Liver (tissue), 9 donors: Measurements from ENCODE around the gene ZMYND11. TPM values are rescaled to one million over a fixed set of nuclear protein-coding genes. Genes with fewer than 3 reads are reported as not detected.

Experiments used
- DNase-seq: peaks from one replicate; pipeline ENCODE4 v3.0.0-alpha.2; 2017; ENCODE audit warnings: low spot score
- H3K27ac ChIP-seq, 2 donors: one replicate each; pipeline ENCODE4 v1.7.0; 2013; ENCODE audit warnings: inconsistent platforms in 2 of 2, low read length in 2 of 2, control low read depth in 1 of 2, low read depth in 1 of 2, mild to moderate bottlenecking in 1 of 2
- H3K27me3 ChIP-seq, 4 donors: one replicate each; pipeline versions ENCODE4 v1.6.1 to v1.7.0; 2013; ENCODE audit warnings: low read length in 3 of 4, inconsistent platforms in 1 of 4, mild to moderate bottlenecking in 1 of 4, moderate library complexity in 1 of 4; ENCODE audit not compliant: control insufficient read depth in 4 of 4, insufficient read depth in 4 of 4
- H3K36me3 ChIP-seq, 4 donors: one replicate each; pipeline versions ENCODE4 v1.6.1 to v1.7.0; 2013; ENCODE audit warnings: low read length in 3 of 4, mild to moderate bottlenecking in 3 of 4, low read depth in 1 of 4, moderate library complexity in 1 of 4; ENCODE audit not compliant: control insufficient read depth in 4 of 4, insufficient read depth in 3 of 4
- H3K4me1 ChIP-seq, 4 donors: one replicate each; pipeline versions ENCODE4 v1.6.1 to v1.7.0; 2013; ENCODE audit warnings: low read length in 3 of 4, mild to moderate bottlenecking in 3 of 4, moderate library complexity in 1 of 4; ENCODE audit not compliant: control insufficient read depth in 4 of 4, insufficient read depth in 4 of 4
- H3K4me3 ChIP-seq, 3 donors: one replicate each; pipeline versions ENCODE4 v1.6.1 to v1.7.0; 2013; ENCODE audit warnings: low read length in 3 of 3, control low read depth in 1 of 3, low read depth in 1 of 3, mild to moderate bottlenecking in 1 of 3
- H3K9ac ChIP-seq, 2 donors: one replicate each; pipeline ENCODE4 v1.7.0; 2013; ENCODE audit warnings: low read length in 2 of 2, mild to moderate bottlenecking in 2 of 2, moderate library complexity in 2 of 2, control low read depth in 1 of 2, low read depth in 1 of 2
- H3K9me3 ChIP-seq, 4 donors: one replicate each; pipeline versions ENCODE4 v1.6.1 to v1.7.0; 2013; ENCODE audit warnings: low read length in 3 of 4; ENCODE audit not compliant: control insufficient read depth in 4 of 4
- ATF3 ChIP-seq: IDR thresholded peaks from 2 replicates; pipeline ENCODE4 v1.6.1; 2016; ENCODE audit warnings: antibody characterized with exemption
- CTCF ChIP-seq: fragments of 150-350 bp; IDR thresholded peaks from 2 replicates; pipeline ENCODE4 v1.5.1; 2017; ENCODE audit warnings: improper control_type of control experiment, low read depth, low read length; ENCODE audit not compliant: missing input control
- EGR1 ChIP-seq, 2 donors: IDR thresholded peaks; 2 replicates each; pipeline ENCODE4 v1.6.1; 2016 to 2018; ENCODE audit warnings: antibody characterized with exemption in 2 of 2, low read depth in 2 of 2
- FOXA1 ChIP-seq: IDR thresholded peaks from 2 replicates; pipeline ENCODE4 v1.6.1; 2016; ENCODE audit warnings: antibody characterized with exemption
- FOXA2 ChIP-seq: IDR thresholded peaks from 2 replicates; pipeline ENCODE4 v1.6.1; 2016; ENCODE audit warnings: antibody characterized with exemption
- GABPA ChIP-seq, 2 donors: IDR thresholded peaks in 1 of 2; conservative IDR thresholded peaks in 1 of 2; 2 replicates each; pipeline ENCODE4 v1.6.1; 2016; ENCODE audit warnings: antibody characterized with exemption in 2 of 2, mild to moderate bottlenecking in 1 of 2, moderate library complexity in 1 of 2
- HNF4A ChIP-seq, 2 donors: conservative IDR thresholded peaks; 2 replicates each; pipeline ENCODE4 v1.6.1; 2016; ENCODE audit warnings: antibody characterized with exemption in 2 of 2, mild to moderate bottlenecking in 2 of 2
- HNF4G ChIP-seq: IDR thresholded peaks from 2 replicates; pipeline ENCODE4 v1.6.1; 2016; ENCODE audit warnings: antibody characterized with exemption
- JUND ChIP-seq, 2 donors: IDR thresholded peaks; 2 replicates each; pipeline ENCODE4 v1.6.1; 2016; ENCODE audit warnings: antibody characterized with exemption in 2 of 2
- MAX ChIP-seq: IDR thresholded peaks from 2 replicates; pipeline ENCODE4 v1.6.1; 2016; ENCODE audit warnings: antibody characterized with exemption
- NR2F2 ChIP-seq: IDR thresholded peaks from 2 replicates; pipeline ENCODE4 v1.6.1; 2016; ENCODE audit warnings: antibody characterized with exemption
- RAD21 ChIP-seq, 2 donors: IDR thresholded peaks; 2 replicates each; pipeline ENCODE4 v1.6.1; 2016; ENCODE audit warnings: antibody characterized with exemption in 2 of 2, mild to moderate bottlenecking in 2 of 2
- REST ChIP-seq: IDR thresholded peaks from 2 replicates; pipeline ENCODE4 v1.6.1; 2016; ENCODE audit warnings: antibody characterized with exemption, mild to moderate bottlenecking
- RXRA ChIP-seq, 2 donors: IDR thresholded peaks; 2 replicates each; pipeline ENCODE4 v1.6.1; 2017 to 2018; ENCODE audit warnings: antibody characterized with exemption in 2 of 2, mild to moderate bottlenecking in 1 of 2
- SP1 ChIP-seq: IDR thresholded peaks from 2 replicates; pipeline ENCODE4 v1.6.1; 2018; ENCODE audit warnings: antibody characterized with exemption, mild to moderate bottlenecking
- TAF1 ChIP-seq: conservative IDR thresholded peaks from 2 replicates; pipeline ENCODE4 v1.6.1; 2016; ENCODE audit warnings: antibody characterized with exemption, mild to moderate bottlenecking
- YY1 ChIP-seq: IDR thresholded peaks from 2 replicates; pipeline ENCODE4 v1.6.1; 2016; ENCODE audit warnings: antibody characterized with exemption, mild to moderate bottlenecking
- ZBTB33 ChIP-seq: IDR thresholded peaks from 2 replicates; pipeline ENCODE4 v1.6.1; 2016; ENCODE audit warnings: antibody characterized with exemption
- WGBS: extraction: QIAGEN DNeasy Blood & Tissue Kit; methylation state at CpG from one replicate; pipeline ENCODE4 v1.1.7; 2013; 5-methylcytosine and 5-hydroxymethylcytosine counted together
- polyA plus RNA-seq, 2 donors: library from polyadenylated mRNA; stranded (reverse) in 1 of 2; unstranded in 1 of 2; fragments of 200-250 nt in 1 of 2; fragments of >200 nt in 1 of 2; fragmentation: Nextera tagmentation in 1 of 2; extraction: Ambion mirVana in 1 of 2; gene quantifications; one replicate each; pipeline versions ENCODE4 v1.2.1 to v1.2.3, GENCODE V29; 2013 to 2015
- total RNA-seq, 2 donors: library from RNA; depleted of rRNA; stranded (reverse); fragments of >200 nt; gene quantifications; one replicate each; pipeline ENCODE4 v1.2.3, GENCODE V29; 2014
- donor health status: healthy.
- donor health status: healthy.
- donor health status: healthy.
- donor health status: healthy.
- donor health status: healthy.

Gene ZMYND11
- total and polyA plus RNA-seq, 4 donors, result 13.2 to 34.3 (median 16.9) TPM

- Histone ChIP-seq H3K4me1 (peaks cover 0 to 25% (median 14%) of the 10 kb centered on the region in 4 donors), H3K27me3 (no peaks in the 10 kb centered on the region), H3K9me3 (no peaks in the 10 kb centered on the region), H3K27ac (peak overlapping the region; percentile 90 to 95), H3K36me3 (no peaks in the 10 kb centered on the region), H3K4me3 (peak overlapping the region; percentile 77 to 98 (median 82)), H3K9ac (peak overlapping the region; percentile 67 to 78)
- WGBS, result under 1% methylated on average over 112 of the region's 112 CpGs
- TF ChIP-seq NR2F2 (no peak), HNF4A (conservative IDR thresholded peaks at IDR 0.05) (no peak), JUND (IDR thresholded peaks at IDR 0.05) (no peak), REST (peak; percentile 17), ATF3 (no peak), FOXA2 (no peak), SP1 (no peak), RXRA (IDR thresholded peaks at IDR 0.05) (no peak), EGR1 (IDR thresholded peaks at IDR 0.05; ENCODE audit: low read depth in 2 of 2) (no peak), RAD21 (IDR thresholded peaks at IDR 0.05) (no peak), FOXA1 (no peak), GABPA (IDR thresholded peaks at IDR 0.05 in 1 of 2, conservative IDR thresholded peaks at IDR 0.05 in 1 of 2) (no peak), ZBTB33 (no peak), CTCF (no peak), MAX (no peak), HNF4G (no peak), TAF1 (peak; percentile 33), YY1 (peak; percentile 22)
- DNase-seq, result peak; percentile 74
Observed at GRCh38 chr10:135601-136464, 578 bp downstream of the ZMYND11 start.
